Keratinocyte (primary cell): ENCODE results near the gene FBLIM1. TPM values are rescaled to one million over a fixed set of nuclear protein-coding genes. Genes with fewer than 3 reads are reported as not detected.

Experiments used
- DNase-seq: peaks from one replicate; pipeline ENCODE4 v3.0.0-alpha.2; 2011; ENCODE audit warnings: low read depth, missing footprints, low spot score
- FAIRE-seq: peaks from 2 replicates; lab custom pipeline; 2011; peaks lifted over from hg19 to GRCh38; lab: Jason Lieb, UNC
- H2AFZ ChIP-seq: 2 replicates; pipeline ENCODE4 v1.6.0; 2012; ENCODE audit warnings: low read length, control low read depth, inconsistent platforms; ENCODE audit not compliant: control insufficient read depth
- H3K27ac ChIP-seq: 2 replicates; pipeline ENCODE4 v1.5.1; 2011; ENCODE audit warnings: low read length; ENCODE audit not compliant: control insufficient read depth, insufficient read depth
- H3K27me3 ChIP-seq: 3 replicates; pipeline ENCODE4 v1.6.0; 2011; ENCODE audit warnings: low read length; ENCODE audit not compliant: control insufficient read depth, insufficient read depth; ENCODE audit errors: extremely low read depth
- H3K36me3 ChIP-seq, 2 experiments: 2 replicates in 1 of 2; 3 replicates in 1 of 2; pipeline ENCODE4 v1.5.1; 2011; ENCODE audit warnings: low read length in 2 of 2, mild to moderate bottlenecking in 1 of 2; ENCODE audit not compliant: control insufficient read depth in 2 of 2, insufficient read depth in 2 of 2; ENCODE audit errors: extremely low read depth in 1 of 2
- H3K4me1 ChIP-seq: 3 replicates; pipeline ENCODE4 v1.5.1; 2011; ENCODE audit warnings: low read length; ENCODE audit not compliant: control insufficient read depth, insufficient read depth; ENCODE audit errors: extremely low read depth
- H3K4me2 ChIP-seq: 3 replicates; pipeline ENCODE4 v1.6.0; 2011; ENCODE audit warnings: low read depth, low read length; ENCODE audit not compliant: control insufficient read depth, insufficient read depth; ENCODE audit errors: extremely low read depth
- H3K4me3 ChIP-seq, 3 experiments: fragments of 200-600 bp in 1 of 3; sonication (generic) in 1 of 3; 2 replicates in 2 of 3; 3 replicates in 1 of 3; pipeline ENCODE4 v1.5.1; 2011 to 2016; ENCODE audit warnings: low read length in 3 of 3, mild to moderate bottlenecking in 3 of 3, control low read depth in 2 of 3, inconsistent platforms in 1 of 3, low read depth in 1 of 3, mixed read lengths in 1 of 3, mixed run types in 1 of 3, moderate library complexity in 1 of 3; ENCODE audit not compliant: control insufficient read depth in 2 of 3, insufficient read depth in 2 of 3; ENCODE audit errors: extremely low read depth in 1 of 3
- H3K79me2 ChIP-seq: 2 replicates; pipeline ENCODE4 v1.6.0; 2012; ENCODE audit warnings: low read length; ENCODE audit not compliant: control insufficient read depth, insufficient read depth
- H3K9ac ChIP-seq: 3 replicates; pipeline ENCODE4 v1.6.0; 2011; ENCODE audit warnings: low read length; ENCODE audit not compliant: control insufficient read depth, insufficient read depth; ENCODE audit errors: extremely low read depth
- H3K9me1 ChIP-seq: 3 replicates; pipeline ENCODE4 v1.6.0; 2011; ENCODE audit warnings: low read length; ENCODE audit not compliant: control insufficient read depth, insufficient read depth; ENCODE audit errors: extremely low read depth
- H3K9me3 ChIP-seq: 2 replicates; pipeline ENCODE4 v1.5.1; 2012; ENCODE audit warnings: low read depth, low read length; ENCODE audit not compliant: control insufficient read depth
- H4K20me1 ChIP-seq: 3 replicates; pipeline ENCODE4 v1.6.0; 2011; ENCODE audit warnings: low read length; ENCODE audit not compliant: control insufficient read depth, insufficient read depth; ENCODE audit errors: extremely low read depth
- CTCF ChIP-seq, 3 experiments: IDR thresholded peaks in 1 of 3; conservative IDR thresholded peaks in 1 of 3; optimal IDR thresholded peaks in 1 of 3; 2 replicates in 2 of 3; 3 replicates in 1 of 3; pipeline versions ENCODE3 to v1.5.1; 2011; ENCODE audit warnings: low read length in 3 of 3, mild to moderate bottlenecking in 3 of 3, moderate library complexity in 2 of 3, control low read depth in 1 of 3, inconsistent platforms in 1 of 3; ENCODE audit not compliant: insufficient read depth in 2 of 3; ENCODE audit errors: extremely low read depth in 1 of 3
- EZH2 ChIP-seq: IDR thresholded peaks from one replicate; pipeline ENCODE4 v1.6.1; 2012; ENCODE audit warnings: inconsistent platforms, mild to moderate bottlenecking, low read length, moderate library complexity
- dilution Hi-C: fragments of 300-500 bp; cut with MboI; formaldehyde crosslinking; loops from one replicate; pipeline ENCODE4 v1.7.0; 2020; ENCODE audit warnings: low sequenced_read_pairs; ENCODE audit not compliant: extremely low pct_ligation_motif_present
- polyA plus RNA-seq, 5 experiments: library from polyadenylated mRNA; depleted of rRNA in 3 of 5; stranded (reverse) in 3 of 5; stranded (forward) in 1 of 5; unstranded in 1 of 5; fragments of >200 nt; gene quantifications; 1 replicate in 1 of 5; 2 replicates in 3 of 5; 3 replicates in 1 of 5; pipeline versions ENCODE4 v1.2.1 to v1.2.3, GENCODE V29; 2011 to 2012; ENCODE audit warnings: missing spikeins in 2 of 5, low read depth in 1 of 5, low replicate concordance in 1 of 5

FBLIM1 gene
- polyA plus RNA-seq, 1 donor (not counting 4 experiments of a cell fraction or from before 2014, with no cell fraction given), result 144 TPM

DNA sequence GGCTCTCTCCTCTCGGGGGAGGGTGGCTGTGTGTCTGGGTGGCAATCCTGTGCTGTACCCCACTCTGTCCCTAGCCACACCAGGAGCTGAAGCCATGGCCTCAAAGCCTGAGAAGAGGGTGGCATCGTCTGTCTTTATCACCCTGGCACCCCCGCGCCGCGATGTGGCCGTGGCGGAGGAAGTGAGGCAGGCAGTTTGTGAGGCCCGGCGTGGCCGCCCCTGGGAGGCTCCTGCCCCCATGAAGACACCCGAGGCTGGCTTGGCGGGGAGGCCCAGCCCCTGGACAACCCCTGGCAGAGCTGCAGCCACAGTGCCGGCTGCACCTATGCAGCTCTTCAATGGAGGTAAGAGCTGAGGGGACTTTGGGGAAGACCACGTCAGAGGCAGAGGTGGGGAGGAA is 6.3 kb downstream of the FBLIM1 start:
- DNase-seq (no peak), FAIRE-seq (no peak)
- Histone ChIP-seq H3K9me1 (no peaks in the 10 kb centered on the region), H3K36me3 (peaks cover 20 to 41% of the 10 kb centered on the region in 2 experiments), H3K27me3 (no peaks in the 10 kb centered on the region), H4K20me1 (no peaks in the 10 kb centered on the region), H3K9ac (peak overlapping the region; percentile 70), H3K4me2 (peak overlapping the region; percentile 89), H3K79me2 (peaks cover 66% of the 10 kb centered on the region), H3K9me3 (no peaks in the 10 kb centered on the region), H3K4me3 (peak overlapping the region; percentile 35 to 54 (median 41)), H3K4me1 (peaks cover 42% of the 10 kb centered on the region), H3K27ac (peak overlapping the region; percentile 92), H2AFZ (no peak overlapping the region)
- no peak for TF ChIP-seq EZH2
- no peak for TF ChIP-seq CTCF (optimal IDR thresholded peaks at IDR 0.05 in 1 of 3, IDR thresholded peaks at IDR 0.05 in 1 of 3, conservative IDR thresholded peaks at IDR 0.05 in 1 of 3; ENCODE audit: extremely low read depth in 1 of 3, insufficient read depth in 2 of 3, low read length in 3 of 3)
- dilution Hi-C loops, result no loop called here

- Histone ChIP-seq H4K20me1 (no peaks in the 10 kb centered on the region), H3K9me1 (no peaks in the 10 kb centered on the region), H3K27ac (peak overlapping the region; percentile 92), H3K4me2 (peak overlapping the region; percentile 89), H3K36me3 (peaks cover 23 to 47% of the 10 kb centered on the region in 2 experiments), H3K9ac (peak overlapping the region; percentile 70), H2AFZ (peak overlapping the region; percentile 22), H3K27me3 (no peaks in the 10 kb centered on the region), H3K4me1 (peaks cover 35% of the 10 kb centered on the region), H3K79me2 (peaks cover 66% of the 10 kb centered on the region), H3K4me3 (peak overlapping the region; percentile 35 to 54 (median 41)), H3K9me3 (no peaks in the 10 kb centered on the region)
- DNase-seq, result peak; percentile 92
- TF ChIP-seq CTCF (optimal IDR thresholded peaks at IDR 0.05 in 1 of 3, IDR thresholded peaks at IDR 0.05 in 1 of 3, conservative IDR thresholded peaks at IDR 0.05 in 1 of 3; ENCODE audit: extremely low read depth in 1 of 3, insufficient read depth in 2 of 3, low read length in 3 of 3), result no peak
- no peak for TF ChIP-seq EZH2
- dilution Hi-C loops, result no loop called here
- peak; percentile 99 for FAIRE-seq
Observed at GRCh38 chr1:15765495-15766194, 7.0 kb downstream of the FBLIM1 start.
